Measurements from ENCODE around the gene KLHDC8B.
A peak's percentile ranks its signal among the peaks of the same experiment; 100 is the strongest.

The KLHDC8B gene

GRCh38 chr3:49171119-49171774 lies at the start of gene KLHDC8B:
KLHDC8B (plus strand) TSS chr3:49171598; CDS start chr3:49172770, 1,172 bp downstream.
- DNase-seq (peak; percentile 94), ATAC-seq (peak; percentile 86)

DNA sequence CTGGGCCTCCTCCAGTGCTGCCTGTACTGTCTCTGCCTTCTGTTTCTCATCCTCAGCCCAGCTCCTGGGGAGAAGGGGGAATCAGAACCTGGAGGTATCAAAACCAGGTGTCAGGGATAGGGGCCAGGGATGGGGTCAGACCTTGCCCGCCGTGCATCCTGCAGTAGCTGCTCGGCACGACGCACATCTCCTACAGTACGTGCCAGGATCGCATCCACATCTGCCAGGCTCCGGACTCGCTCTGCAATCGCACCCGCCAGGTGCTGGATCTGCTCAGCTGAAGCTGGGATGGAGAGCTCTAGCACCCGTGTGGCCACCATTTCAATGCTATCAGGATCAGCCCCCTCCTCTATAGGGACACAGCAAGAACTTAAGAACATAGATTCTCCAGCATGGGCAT lies 49.4 kb upstream of the KLHDC8B start:
- ATAC-seq (no peak), DNase-seq (no peak)

- no peak for ATAC-seq
Observed at GRCh38 chr3:49122451-49122850, 48.9 kb upstream of the KLHDC8B start.

GRCh38 chr3:49122886-49123545 lies 48.4 kb upstream of the KLHDC8B start:
- DNase-seq (no peak), ATAC-seq (no peak)

More at GRCh38 chr3:49122451-49122850, 48.9 kb upstream of the KLHDC8B start:
- no peak for DNase-seq

DNA sequence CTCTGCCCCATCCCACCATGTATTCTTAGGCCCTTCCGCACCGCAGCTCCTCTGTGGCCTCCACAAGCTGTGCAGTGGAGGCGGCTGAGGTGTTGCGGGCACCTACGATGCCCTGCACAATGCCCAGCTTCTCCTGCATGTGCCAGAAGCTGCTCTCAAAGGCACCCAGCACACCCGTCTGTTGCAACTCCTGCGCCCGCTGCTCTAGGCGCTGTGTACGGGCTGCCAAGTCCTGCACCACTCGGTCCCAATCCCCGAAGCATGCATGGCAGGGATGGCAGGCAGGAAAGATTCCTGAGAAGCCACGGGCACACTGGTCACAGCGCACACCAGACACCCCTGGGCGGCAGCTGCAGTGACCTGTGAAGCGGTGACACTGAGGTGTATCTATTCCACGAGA lies 47.7 kb upstream of the KLHDC8B start:
- DNase-seq, result no peak
- no peak for ATAC-seq

DNA sequence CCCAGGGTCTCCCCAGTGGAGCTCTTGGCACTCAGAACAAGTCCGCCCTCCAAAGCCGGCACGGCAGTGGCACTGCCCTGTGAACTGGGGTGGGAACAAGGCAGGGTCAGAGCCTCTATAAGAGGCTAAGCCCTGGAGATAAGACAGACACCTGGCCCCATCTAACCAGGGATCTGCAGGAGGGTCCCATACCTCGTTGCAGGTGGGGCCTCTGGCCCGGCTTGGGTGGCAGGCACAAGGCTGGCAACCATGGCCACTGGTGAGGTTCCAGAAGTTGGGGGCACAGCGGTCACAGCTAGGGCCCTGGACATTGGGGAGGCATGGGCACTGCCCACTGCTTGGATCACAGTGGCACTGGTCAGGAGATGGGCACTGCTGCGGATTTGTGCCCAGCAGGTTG lies 47.2 kb upstream of the KLHDC8B start:
- ATAC-seq (no peak), DNase-seq (no peak)

GRCh38 chr3:49124991-49125670 lies 46.3 kb upstream of the KLHDC8B start:
- ATAC-seq (no peak), DNase-seq (no peak)

DNA sequence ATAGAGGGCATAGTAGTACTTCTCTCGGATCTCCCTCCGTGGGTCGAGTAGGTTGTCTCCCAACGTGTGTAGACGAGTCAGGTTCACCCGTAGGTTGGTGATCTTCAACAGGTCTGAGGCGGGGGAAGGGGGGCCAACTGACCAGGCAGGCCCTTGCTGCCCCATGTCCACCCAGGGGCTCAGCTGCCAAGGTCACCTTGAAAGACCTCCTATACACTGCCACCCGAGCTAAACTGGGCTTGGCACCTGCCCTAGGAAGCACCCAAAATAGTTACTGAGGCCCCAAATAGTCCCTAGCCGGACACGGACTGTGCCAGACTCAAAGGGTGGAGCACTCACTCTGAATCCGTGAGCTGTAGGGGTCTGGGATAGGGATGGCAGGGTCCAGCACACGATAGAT lies 40.4 kb upstream of the KLHDC8B start:
- no peak for DNase-seq
- ATAC-seq, result no peak

DNA sequence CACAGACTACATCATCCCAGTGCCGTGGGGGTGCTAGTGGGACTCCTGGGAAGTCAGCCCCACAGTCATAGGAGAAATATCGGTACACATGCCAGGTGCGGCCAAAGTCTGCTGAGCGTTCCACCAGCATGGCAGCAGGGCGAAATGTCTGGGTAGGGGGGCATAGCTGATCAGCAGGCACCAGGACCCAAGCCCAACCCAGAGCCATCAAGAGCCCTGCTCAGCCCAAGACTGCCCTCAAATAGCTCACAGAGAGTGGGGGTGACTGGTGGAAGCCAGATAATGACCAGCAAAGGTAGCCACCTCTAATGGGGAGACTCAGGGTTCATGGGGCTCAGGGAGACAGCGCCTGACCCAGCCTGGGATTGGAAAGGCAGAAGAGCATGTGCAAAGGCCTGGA lies 39.8 kb upstream of the KLHDC8B start:
- no peak for DNase-seq

GRCh38 chr3:49132073-49132436 lies 39.3 kb upstream of the KLHDC8B start:
- DNase-seq, result no peak
- ATAC-seq, result no peak

More for the DNA sequence above, 39.8 kb upstream of the KLHDC8B start:
- no peak for ATAC-seq

DNA sequence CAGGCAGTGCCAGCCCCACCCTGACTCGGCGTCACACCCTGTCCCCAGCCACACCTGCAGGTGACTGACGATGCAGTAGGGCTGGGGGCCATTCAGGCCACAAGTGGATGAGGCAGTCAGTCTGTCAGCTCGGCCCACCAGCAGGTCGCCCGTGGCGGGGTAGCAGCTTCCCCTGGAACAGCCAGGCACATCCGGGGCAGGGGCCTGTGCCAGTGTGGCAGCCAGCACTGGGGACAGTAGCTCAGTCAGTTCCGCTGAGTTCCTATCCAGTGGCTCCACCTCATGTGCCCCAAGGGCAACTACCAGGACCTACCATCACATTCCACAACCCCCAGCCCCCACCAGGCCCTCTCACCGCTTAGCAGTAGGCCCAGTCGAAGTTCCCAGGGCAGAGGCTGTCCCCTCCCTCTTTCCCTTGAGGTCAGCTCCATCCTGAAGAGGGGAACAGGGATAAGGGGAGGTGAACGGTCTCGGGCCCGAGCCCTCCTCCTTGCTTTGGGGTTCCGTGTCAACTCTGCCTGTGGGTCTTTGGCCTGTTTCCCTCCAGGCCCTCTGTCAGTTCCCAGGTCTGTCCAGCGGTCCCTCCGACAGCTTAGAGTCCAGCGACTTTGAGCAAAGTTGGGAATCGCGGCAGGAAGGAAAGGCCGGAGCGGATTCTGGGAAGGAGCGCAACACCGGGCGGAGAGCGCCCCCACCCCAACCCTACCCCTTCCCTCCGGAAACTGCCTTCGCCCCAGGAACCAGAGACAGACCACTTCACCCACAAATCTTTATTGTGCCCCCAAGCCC lies 38.8 kb upstream of the KLHDC8B start, which contains the start of gene LAMB2:
TSS of gene LAMB2 (minus strand) at position 614 of the 789 bp plus-strand sequence. CDS start at position 431, 183 bp downstream.
- no peak for ATAC-seq
- no peak for DNase-seq

DNA sequence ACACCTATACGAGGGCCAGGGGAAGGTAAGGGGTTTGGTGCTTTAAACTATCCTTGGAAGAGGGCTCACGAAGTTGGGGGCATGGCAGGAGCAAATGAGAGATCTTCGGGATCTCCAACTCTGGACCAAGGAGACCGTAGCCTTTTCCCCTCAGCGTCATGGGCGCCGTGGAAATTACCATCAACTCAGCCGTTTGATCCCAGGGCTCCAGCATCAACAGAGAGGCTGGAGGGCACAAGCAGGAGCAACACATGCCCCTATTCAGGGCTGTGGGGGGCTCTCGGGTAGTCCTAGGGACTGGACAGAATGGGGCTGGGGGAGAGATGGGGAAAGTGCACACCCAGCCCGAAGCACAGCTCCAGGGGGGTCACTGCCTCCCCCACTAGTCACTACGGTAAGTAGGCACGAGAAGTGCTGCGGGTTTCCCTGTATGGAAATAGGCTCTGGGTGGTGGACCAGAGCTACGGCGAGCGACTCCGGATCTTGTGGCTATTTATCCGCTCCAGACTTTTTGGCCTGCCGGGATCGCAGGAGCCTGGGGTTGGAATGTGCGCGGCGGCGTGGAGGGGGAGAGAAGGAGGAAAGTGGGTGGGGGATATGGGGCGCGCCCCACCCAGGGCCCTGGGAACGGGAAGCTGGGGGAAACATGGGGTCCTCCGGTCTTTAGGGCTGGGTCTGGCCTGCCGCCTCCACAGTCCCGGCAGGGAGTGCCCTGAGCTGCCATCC lies 38.0 kb upstream of the KLHDC8B start:
- DNase-seq, result no peak

GRCh38 chr3:49134471-49135265 lies 36.7 kb upstream of the KLHDC8B start:
- no peak for DNase-seq
- ATAC-seq, result no peak

More for the DNA sequence above, 38.0 kb upstream of the KLHDC8B start:
- no peak for ATAC-seq

- no peak for ATAC-seq
- DNase-seq, result no peak
Observed at GRCh38 chr3:49135499-49135898, 35.9 kb upstream of the KLHDC8B start.

DNA sequence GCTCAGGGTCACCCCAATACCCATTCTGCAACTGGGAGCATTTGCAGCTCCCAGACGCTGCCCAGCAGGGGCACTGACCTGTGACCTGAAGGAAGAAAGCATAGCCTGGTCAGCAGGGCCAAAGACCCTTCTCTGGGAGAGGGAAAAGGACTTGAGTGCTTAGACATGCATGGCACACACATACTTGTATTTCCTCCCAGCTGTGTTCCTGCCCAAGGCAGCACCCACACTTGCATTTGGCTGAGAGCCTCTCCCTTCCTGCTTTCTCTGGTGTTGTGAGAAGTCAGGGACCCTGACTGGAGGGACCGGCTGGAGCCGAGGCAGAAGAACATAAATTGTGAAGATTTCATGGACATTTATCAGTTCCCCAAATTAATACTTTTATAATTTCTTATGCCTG lies 31.3 kb upstream of the KLHDC8B start:
- no peak for DNase-seq
- no peak for ATAC-seq

DNA sequence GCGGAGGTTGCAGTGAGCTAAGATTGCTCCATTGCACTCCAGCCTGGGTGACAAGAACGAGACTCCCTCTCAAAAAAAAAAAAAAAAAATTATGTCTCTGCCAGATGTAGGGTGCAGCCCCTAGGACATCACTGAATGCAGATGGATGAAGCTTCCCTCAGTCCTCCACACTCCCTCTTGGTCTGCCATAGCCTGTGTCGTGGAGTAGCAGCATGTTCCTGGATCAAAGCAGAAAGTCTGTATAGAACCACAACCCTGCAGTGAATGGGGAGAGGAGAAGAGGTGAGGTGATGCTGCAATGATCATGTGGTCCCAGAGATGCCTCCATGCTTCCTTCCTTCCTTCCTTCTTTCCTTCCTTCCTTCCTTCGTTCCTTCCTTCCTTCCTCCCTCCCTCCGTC lies 23.2 kb upstream of the KLHDC8B start:
- DNase-seq (no peak), ATAC-seq (no peak)

DNA sequence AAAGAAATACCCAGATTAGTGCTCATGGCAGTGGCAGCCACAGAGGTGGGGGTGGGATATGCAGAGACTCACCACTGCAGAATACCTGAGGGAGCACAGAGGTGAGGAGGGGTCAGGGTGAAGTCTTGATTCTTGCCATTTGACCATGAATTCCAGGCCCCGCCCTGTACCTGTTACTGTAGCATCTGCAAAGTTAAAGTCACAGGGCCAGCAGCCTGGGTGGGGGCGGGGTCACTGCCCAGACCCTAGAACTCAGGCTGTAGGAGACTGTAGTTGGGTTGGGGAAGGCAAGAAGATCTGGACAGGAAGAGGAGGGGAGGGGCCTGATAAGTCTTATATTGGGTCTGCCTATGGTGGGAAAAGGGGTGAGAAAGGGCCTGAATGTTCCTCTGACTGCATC lies 19.8 kb upstream of the KLHDC8B start:
- DNase-seq (no peak), ATAC-seq (no peak)

DNA sequence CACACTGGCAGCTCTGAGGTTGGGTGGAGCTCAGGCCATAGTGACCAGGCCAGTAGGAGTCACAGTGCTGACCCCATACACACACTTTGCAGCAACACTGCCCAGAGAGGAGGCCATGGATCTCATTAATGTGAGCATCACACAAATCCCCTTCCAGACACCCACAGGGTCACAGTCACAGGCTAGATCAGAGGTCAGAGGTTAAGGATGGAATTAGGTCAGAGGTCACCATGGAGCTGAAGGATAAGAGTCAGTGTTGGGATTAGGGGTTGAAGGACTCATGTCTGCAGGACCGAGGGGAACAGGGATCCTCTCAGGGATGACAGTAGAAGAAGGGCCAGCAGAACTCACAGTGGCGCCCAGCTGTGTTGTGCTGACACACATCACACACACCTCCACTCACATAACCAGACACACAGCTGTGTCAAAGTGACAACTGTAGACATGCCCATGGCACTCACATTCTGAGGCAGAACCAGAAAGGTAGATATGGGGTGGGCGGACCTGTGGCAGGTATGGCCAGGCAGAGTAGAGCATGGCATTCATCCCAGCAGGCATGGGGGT lies 18.0 kb upstream of the KLHDC8B start:
- no peak for DNase-seq
- ATAC-seq, result no peak

- ATAC-seq, result no peak
- no peak for DNase-seq
Observed at GRCh38 chr3:49157289-49157688, 14.1 kb upstream of the KLHDC8B start.

GRCh38 chr3:49158103-49158709 lies 13.2 kb upstream of the KLHDC8B start:
- DNase-seq (peak; percentile 66), ATAC-seq (peak; percentile 52)

All from stimulated activated naive CD8-positive, alpha-beta T cell treated with anti-CD3 and anti-CD28 coated beads, Interleukin-15, Interleukin-2, amounts not matched to agents 100 U/mL and 50 U/mL, for 24 hours (primary cell).